ENCODE results near the gene RSF1.

- TF ChIP-seq CTCF (IDR thresholded peaks at IDR 0.05) = no peak
- no peak for TF ChIP-seq POLR2A (IDR thresholded peaks at IDR 0.05)
- no peak for TF ChIP-seq EP300 (IDR thresholded peaks at IDR 0.05)
Observed at GRCh38 chr11:77828926-77829325, 8.4 kb upstream of the RSF1 start.
